Stomach smooth muscle (tissue), 2 donors: ENCODE measurements around the gene C3orf22.
"Not testable (repeated sequence)": the region's sequence is repeated elsewhere in the genome, so short reads cannot be mapped to it uniquely, and the experiment has no call there.

ENCODE experiments used
- H3K27ac ChIP-seq: one replicate; pipeline ENCODE4 v1.7.0; 2013; ENCODE audit warnings: mild to moderate bottlenecking, low read length, inconsistent platforms
- H3K27me3 ChIP-seq, 2 donors: one replicate each; pipeline ENCODE4 v1.7.0; 2013; ENCODE audit warnings: low read length in 2 of 2; ENCODE audit not compliant: insufficient read depth in 2 of 2, control insufficient read depth in 1 of 2
- H3K36me3 ChIP-seq, 2 donors: one replicate each; pipeline ENCODE4 v1.7.0; 2013; ENCODE audit warnings: low read length in 2 of 2; ENCODE audit not compliant: control insufficient read depth in 2 of 2, insufficient read depth in 2 of 2
- H3K4me1 ChIP-seq: one replicate; pipeline ENCODE4 v1.7.0; 2013; ENCODE audit warnings: low read length; ENCODE audit not compliant: control insufficient read depth, insufficient read depth
- H3K4me3 ChIP-seq, 2 donors: one replicate each; pipeline ENCODE4 v1.7.0; 2013; ENCODE audit warnings: low read length in 2 of 2
- H3K9ac ChIP-seq, 2 donors: one replicate each; pipeline ENCODE4 v1.7.0; 2013; ENCODE audit warnings: low read length in 2 of 2, mild to moderate bottlenecking in 1 of 2
- H3K9me3 ChIP-seq, 2 donors: one replicate each; pipeline ENCODE4 v1.7.0; 2013; ENCODE audit warnings: low read length in 2 of 2; ENCODE audit not compliant: control insufficient read depth in 2 of 2
- donor health status: healthy.
- donor health status: Pancreatic carcinoma.

C3orf22 gene, protein sequence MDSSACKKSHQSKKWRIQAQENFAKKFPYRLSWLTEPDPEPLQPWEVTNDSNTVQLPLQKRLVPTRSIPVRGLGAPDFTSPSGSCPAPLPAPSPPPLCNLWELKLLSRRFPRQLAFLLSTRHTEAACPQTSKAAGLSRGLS

GRCh38 chr3:126558336-126559071 lies at the start of gene C3orf22:
Gene C3orf22, minus strand, starts transcription at chr3:126558932. Its CDS starts 5,542 bp downstream, at chr3:126553390.
- Histone ChIP-seq H3K4me3 (no peak within 1 kb of the TSS), H3K4me1 (no peaks in the 10 kb centered on the region), H3K9me3 (peaks cover 0 to 5% of the 10 kb centered on the region in 2 donors), H3K36me3 (no peaks in the 10 kb centered on the region), H3K9ac (no peak within 1 kb of the TSS), H3K27me3 (no peaks in the 10 kb centered on the region), H3K27ac (no peak within 1 kb of the TSS)

GRCh38 chr3:126607214-126607908 lies 48.6 kb upstream of the C3orf22 start:
- no peak overlapping the region for H3K4me3 ChIP-seq
- no peak overlapping the region for H3K9ac ChIP-seq
- H3K4me1 ChIP-seq = no peaks in the 10 kb centered on the region
- H3K27me3 ChIP-seq = no peaks in the 10 kb centered on the region
- H3K9me3 ChIP-seq = no peaks in the 10 kb centered on the region
- peaks cover 37 to 49% of the 10 kb centered on the region in 2 donors for H3K36me3 ChIP-seq
- no peak overlapping the region for H3K27ac ChIP-seq

DNA sequence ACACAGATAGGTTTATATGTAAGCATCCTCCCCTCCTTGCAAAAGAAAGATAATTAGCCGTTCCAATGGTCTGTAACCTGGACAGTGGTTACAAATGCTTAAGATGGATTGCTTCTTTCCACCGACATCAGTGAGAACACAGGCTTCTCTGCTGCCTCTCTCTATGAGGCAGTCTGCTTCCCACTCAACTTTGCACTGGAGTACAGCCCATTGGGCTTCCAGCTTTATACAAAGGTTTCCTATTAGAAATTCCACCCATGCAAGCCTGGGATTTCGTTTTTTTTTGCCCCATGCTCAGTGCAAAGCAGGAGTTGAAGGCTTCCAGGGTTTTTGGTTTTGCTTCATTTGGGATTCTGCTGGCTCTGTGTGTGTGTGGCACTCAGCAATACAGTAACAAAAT lies 47.3 kb upstream of the C3orf22 start:
- no peaks in the 10 kb centered on the region for H3K4me1 ChIP-seq
- H3K27ac ChIP-seq = no peak overlapping the region
- no peak overlapping the region for H3K9ac ChIP-seq
- no peaks in the 10 kb centered on the region for H3K27me3 ChIP-seq
- H3K9me3 ChIP-seq = no peaks in the 10 kb centered on the region
- H3K36me3 ChIP-seq = peaks cover 33 to 46% of the 10 kb centered on the region in 2 donors
- H3K4me3 ChIP-seq = no peak overlapping the region

- no peak overlapping the region for H3K9ac ChIP-seq
- H3K27me3 ChIP-seq = no peaks in the 10 kb centered on the region
- H3K4me3 ChIP-seq = no peak overlapping the region
These were observed 46.0 kb upstream of the C3orf22 start for GRCh38 chr3:126604691-126605090.

DNA sequence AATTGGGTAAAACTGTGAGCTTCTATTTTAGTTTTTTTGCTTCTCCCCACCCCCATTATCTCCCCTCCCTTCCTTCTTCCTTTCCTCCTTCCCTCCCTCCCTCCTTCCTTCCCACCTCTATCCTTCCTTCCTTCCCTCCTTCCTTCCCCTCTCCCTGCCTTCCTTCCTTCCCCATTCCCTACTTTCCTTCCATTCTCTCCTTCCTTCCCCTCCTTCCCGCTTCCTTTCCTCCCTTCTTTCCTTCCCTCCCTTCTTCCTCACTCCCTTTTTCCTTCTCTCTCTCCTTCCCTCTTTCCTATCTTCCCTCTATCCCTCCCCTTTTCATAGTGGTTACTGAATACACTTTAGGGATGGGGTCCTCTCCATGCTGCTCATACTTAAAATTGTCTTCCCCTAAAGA lies 40.4 kb upstream of the C3orf22 start:
- H3K9ac ChIP-seq = no peak overlapping the region
- no peak overlapping the region for H3K27ac ChIP-seq
- H3K4me3 ChIP-seq = no peak overlapping the region
- H3K9me3 ChIP-seq = no peaks in the 10 kb centered on the region
- H3K27me3 ChIP-seq = no peaks in the 10 kb centered on the region
- H3K36me3 ChIP-seq = peaks cover 1 to 2% of the 10 kb centered on the region in 2 donors
- H3K4me1 ChIP-seq = no peaks in the 10 kb centered on the region

More at GRCh38 chr3:126604691-126605090, 46.0 kb upstream of the C3orf22 start:
- H3K4me1 ChIP-seq = no peaks in the 10 kb centered on the region
- no peak overlapping the region for H3K27ac ChIP-seq
- no peaks in the 10 kb centered on the region for H3K9me3 ChIP-seq
- peaks cover 32 to 37% of the 10 kb centered on the region in 2 donors for H3K36me3 ChIP-seq

DNA sequence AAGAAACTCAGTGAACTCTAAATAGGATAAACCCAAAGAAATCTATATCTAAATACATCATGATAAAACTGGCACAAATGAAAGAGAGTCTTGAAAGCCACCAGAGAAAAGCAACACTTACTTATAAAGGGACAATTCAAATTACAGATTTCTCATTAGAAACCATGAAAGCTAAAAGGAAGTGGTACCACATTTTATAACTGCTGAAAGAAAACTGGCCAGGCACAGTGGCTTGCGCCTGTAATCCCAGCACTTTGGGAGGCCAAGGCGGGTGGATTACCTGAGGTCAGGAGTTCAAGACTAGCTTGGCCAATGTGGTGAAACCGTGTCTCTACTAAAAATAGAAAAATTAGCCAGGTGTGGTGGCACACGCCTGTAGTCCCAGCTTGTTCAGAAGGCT lies 36.7 kb upstream of the C3orf22 start:
- H3K9ac ChIP-seq, H3K4me3 ChIP-seq, H3K36me3 ChIP-seq, H3K4me1 ChIP-seq, H3K9me3 ChIP-seq, H3K27ac ChIP-seq, H3K27me3 ChIP-seq: not testable (repeated sequence)

DNA sequence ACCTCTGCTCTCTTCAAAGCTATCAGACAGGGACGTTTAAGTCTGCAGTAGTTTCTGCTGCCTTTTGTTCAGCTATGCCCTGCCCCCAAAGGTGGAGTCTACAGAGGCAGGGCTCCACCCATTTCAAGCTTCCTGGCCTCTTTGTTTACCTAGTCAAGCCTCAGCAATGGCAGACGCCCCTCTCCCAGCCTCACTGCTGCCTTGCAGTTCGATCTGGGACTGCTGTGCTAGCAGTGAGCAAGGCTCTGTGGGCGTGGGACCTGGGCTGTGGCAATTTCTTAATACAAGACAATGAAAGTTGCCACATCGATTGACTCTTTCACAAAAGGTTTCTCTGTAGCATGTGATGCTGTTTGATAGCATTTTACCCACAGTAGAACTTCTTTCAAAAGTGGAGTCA lies 32.8 kb upstream of the C3orf22 start:
- H3K36me3 ChIP-seq, H3K27me3 ChIP-seq, H3K9ac ChIP-seq, H3K4me1 ChIP-seq, H3K9me3 ChIP-seq, H3K4me3 ChIP-seq, H3K27ac ChIP-seq: not testable (repeated sequence)

DNA sequence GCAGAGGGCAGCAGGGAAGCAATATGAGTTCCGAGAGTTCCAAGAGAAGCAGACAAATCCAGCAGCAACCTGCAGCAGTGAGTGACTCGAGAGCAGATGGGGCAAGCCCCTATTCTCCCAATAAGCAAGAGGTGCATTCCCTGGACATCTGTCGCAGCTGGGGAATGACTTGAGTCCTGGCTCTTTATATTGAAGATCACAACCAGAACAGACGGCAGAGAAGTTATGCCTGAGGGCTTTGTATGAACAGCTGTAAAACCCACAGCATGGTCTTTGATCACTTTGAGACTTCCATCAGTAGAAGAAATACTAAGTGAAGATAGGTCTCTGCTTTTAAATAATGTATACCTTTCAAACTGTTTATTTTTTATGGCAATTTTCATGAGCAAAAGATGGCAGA lies 23.6 kb upstream of the C3orf22 start:
- no peaks in the 10 kb centered on the region for H3K27me3 ChIP-seq
- no peak overlapping the region for H3K9ac ChIP-seq
- H3K4me1 ChIP-seq = no peaks in the 10 kb centered on the region
- no peaks in the 10 kb centered on the region for H3K9me3 ChIP-seq
- H3K36me3 ChIP-seq = no peaks in the 10 kb centered on the region
- no peak overlapping the region for H3K27ac ChIP-seq
- no peak overlapping the region for H3K4me3 ChIP-seq

DNA sequence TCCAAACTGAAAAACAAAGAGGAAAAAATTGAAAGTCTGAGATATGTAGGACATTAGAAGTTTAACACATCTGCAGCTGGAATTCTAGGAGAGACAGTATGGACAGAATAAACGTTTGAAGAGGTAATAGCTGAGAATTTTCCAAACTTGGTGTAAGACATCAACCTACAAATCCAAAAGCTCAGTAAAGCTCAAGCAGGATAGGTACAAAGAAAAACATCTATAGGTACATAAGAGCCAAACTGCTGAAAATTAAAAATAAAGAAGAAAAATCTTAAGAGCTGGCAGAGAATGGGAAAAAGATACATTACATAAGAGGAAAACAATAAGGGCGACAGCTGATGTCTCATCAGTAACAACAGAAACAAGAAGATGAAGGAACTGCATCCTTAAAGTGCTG lies 22.8 kb upstream of the C3orf22 start:
- Histone ChIP-seq H3K4me3 (no peak overlapping the region), H3K9me3 (no peaks in the 10 kb centered on the region), H3K4me1 (no peaks in the 10 kb centered on the region), H3K27me3 (no peaks in the 10 kb centered on the region), H3K9ac (no peak overlapping the region), H3K36me3 (no peaks in the 10 kb centered on the region), H3K27ac (no peak overlapping the region)

GRCh38 chr3:126580746-126581145 lies 22.0 kb upstream of the C3orf22 start:
- no peaks in the 10 kb centered on the region for H3K9me3 ChIP-seq
- H3K4me1 ChIP-seq = no peaks in the 10 kb centered on the region
- no peak overlapping the region for H3K4me3 ChIP-seq
- H3K27me3 ChIP-seq = no peaks in the 10 kb centered on the region
- no peak overlapping the region for H3K27ac ChIP-seq
- no peaks in the 10 kb centered on the region for H3K36me3 ChIP-seq
- H3K9ac ChIP-seq = no peak overlapping the region

- Histone ChIP-seq H3K4me1 (no peaks in the 10 kb centered on the region), H3K27ac (no peak overlapping the region), H3K9ac (no peak overlapping the region), H3K36me3 (no peaks in the 10 kb centered on the region), H3K9me3 (no peaks in the 10 kb centered on the region), H3K4me3 (no peak overlapping the region), H3K27me3 (no peaks in the 10 kb centered on the region)
These were observed 20.0 kb upstream of the C3orf22 start for GRCh38 chr3:126578702-126579101.
